Kasumi-1 (cell line): ENCODE results near the gene PRAME.
"Not testable (repeated sequence)": the region's sequence is repeated elsewhere in the genome, so short reads cannot be mapped to it uniquely, and the experiment has no call there.

Source experiments
- DNase-seq, 2 experiments: peaks; one replicate each; lab custom pipeline; 2025; lab: John Stamatoyannopoulos, UW

The PRAME gene

DNA sequence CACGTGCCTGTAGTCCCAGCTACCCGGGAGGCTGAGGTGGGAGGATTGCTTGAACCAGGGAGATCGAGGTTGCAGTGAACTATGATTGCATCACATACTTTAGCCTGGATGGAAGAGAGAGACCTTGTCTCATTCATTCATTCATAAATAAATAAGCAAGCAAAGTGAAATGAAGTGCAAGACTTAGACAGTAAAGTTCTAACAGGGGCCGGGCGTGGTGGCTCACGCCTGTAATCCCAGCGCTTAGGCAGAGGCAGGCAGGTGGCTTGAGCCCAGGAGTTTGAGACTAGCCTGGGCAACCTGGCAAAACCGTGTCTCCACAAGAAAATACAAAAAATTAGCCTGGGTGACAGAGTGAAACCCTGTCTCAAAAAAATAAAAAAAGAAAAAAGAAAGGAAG lies 37.4 kb downstream of the PRAME start:
- no peak for DNase-seq

DNA sequence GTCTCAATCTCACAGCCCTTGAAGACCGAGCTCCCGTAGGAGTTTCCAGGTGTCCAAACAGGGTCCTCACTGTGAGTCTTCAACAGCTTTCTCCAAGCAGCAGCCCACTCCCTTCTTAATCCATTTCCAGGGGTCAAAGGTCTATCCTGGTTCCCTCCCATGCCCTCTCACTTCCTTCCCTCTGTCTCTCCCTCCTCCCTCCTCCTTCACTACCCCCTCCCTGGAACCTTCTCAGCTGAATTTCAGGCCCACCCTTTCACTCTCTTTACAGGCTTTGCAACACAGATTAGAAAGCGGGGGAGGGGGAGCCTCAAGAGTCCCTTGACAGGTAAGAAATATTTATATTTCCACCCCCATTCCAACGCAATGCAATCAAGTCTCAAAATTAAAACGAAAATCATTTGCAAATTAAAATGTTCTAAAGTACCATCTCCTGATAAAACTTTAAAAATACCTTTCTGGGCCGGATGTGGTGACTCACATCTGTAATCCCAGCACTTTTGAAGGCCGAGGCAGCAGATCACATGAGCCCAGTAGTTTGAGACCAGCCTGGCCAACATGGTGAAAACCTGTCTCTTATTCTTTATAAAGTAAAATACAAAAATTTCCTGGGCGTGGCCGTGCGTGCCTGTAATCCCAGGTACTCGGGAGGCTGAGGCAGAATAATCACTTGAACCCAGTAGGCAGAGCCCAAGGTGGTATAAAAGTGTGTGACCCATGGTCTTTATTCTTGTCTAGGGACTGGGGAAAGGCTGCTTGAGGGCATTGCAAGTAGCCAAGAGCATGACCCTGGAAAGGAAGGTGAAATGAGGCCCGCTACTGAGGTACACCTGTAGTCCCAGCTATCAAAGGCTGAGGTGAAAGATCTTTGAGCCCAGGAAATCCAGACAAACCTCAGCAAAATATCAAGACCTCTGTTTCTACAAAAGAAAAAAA lies 38.1 kb downstream of the PRAME start:
- DNase-seq: no peak

DNA sequence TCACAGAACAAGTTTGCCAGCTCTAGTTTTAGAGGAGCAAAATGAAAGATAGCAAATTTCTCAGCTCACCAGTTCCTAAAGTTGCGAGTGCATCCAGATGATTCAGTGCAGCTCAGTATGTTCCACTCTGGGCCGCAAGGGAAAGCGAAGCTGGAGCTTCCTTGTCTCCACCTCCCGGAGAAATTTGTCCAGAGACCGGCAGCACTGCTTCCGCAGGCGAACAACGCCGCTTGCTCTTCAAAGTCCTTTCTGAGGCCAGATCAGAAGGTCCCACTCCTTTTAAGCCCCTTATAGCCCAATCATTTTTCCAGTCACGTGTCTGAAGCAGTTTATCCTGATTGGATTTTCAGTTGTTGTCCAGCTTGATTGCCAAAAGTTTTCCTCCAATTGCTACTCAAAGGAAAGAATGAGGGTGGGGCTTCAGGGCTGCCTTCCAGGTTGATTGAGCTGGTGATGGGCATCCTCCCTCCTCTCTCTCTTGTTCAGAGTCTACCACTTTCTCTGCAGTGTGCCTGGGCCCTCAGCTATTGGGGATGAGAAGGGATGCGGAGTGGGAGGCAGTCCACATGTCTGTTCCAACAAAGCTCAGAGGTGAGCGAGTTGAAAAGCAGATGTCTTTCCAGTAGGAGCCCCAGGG lies 38.9 kb downstream of the PRAME start, which contains the start of gene ZNF280A:
Gene ZNF280A (minus strand): TSS at position 251 of the 637 bp plus-strand sequence. CDS start 4,640 bp downstream, outside the sequence.
- no peak for DNase-seq

DNA sequence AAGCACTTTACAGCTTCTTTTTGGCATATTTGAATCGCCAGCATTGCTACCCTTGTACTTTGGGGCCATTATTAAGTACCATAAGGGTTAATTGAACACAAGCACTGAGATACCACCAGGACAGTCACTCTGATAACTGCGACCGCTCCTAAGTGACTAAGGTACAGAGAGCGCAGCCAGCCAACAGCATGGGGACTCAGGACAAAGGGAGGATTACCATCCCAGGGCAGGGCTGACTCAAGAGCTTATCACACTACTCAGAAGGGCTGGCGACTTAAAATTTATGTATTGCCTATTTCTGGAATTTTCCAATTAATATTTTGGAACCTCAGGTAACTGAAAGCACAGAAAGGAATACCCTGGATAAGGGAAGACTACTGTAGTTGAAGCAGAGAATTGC lies 39.5 kb downstream of the PRAME start:
- no peak for DNase-seq

DNA sequence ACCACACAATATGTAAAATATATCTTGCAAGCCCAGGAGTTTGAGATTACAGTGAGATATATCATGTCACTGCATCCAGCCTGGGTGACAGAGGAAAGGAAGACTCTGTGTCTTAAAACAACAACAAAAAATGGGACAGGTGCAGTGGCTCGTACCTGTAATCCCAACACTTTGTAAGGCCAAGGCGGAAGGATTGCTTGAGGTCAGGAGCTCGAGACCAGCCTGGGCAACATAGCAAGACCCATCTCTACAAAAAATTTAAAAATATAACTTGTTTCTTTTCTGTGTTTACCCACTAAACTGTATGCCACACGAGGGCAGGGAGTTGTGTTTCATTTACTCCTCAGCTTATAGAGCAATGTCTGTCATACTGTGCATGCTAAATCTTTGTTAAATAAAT lies 42.1 kb downstream of the PRAME start:
- DNase-seq: no peak

DNA sequence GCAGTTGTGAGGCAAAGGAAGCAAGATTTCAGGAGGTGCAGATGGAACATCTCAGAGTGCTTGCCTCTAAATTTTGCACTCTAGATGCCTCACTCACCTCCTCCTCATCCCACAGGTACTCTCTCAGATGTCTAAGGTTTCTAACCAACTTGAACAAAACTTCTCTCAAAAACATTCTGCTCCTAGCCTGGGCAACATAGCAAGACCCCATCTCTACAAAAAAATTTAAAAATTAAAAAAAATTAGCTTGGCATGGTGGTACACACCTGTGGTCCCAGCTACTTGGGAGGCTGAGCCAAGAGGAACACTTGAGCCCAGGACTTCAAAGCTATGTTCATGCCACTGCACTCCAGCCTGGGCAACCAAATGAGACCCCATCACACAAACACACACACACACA lies 43.2 kb downstream of the PRAME start:
- no peak for DNase-seq

DNA sequence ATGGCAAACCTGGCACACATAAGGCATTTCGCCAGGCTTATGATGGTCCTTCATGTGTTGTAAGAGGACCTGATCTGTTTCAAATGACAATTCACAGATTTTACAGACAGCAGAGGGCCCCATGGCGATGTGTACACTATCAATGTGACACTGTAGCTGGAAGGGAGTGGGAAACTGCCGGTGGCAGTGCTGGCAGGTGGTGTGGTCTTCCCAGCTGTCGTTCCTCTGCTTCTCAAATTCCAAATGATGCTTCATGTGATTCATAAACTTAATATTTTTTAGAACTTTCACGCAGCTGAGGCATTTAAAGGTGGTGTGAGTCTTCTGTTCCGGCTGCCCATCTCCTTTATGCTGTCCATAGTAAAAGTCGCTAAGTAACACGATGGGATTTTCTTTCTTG lies 44.6 kb downstream of the PRAME start:
- DNase-seq: not testable (repeated sequence)

DNA sequence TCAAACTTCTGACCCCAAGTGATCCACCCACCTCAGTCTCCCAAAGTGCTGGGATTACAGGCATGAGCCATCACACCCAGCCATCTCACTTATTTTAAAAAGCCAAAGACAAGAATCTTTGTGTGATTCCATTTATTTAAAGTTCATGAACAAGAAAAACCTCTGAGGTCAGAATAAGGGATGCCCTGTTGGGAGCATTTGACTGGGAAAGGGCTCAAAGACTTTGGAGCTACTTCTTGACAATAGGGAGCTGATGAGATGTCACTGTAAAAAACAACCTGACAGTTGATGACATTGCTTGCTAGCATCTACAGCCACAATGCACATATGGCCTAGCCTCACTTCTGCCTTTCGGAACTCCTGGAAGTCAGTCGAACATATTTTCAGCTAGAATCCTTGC lies 45.4 kb downstream of the PRAME start:
- DNase-seq: no peak

DNA sequence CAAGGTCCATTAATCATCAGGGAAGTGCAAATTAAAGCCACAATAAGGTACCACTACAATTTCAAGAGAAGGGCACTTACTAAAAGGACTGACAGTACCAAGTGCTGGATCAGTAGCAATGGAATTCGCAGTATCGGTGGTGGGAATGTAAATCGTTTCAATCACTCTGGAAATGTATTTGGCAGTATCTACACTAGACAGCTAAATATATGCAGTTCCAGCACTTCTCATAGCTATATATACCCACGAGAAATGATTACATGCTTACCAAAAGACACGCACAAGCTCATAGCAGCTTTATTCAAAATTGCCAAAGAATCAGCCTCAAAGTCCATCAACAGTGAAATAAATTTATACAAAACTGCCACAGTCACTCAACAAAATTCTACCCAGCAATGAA lies 46.1 kb downstream of the PRAME start:
- no peak for DNase-seq

DNA sequence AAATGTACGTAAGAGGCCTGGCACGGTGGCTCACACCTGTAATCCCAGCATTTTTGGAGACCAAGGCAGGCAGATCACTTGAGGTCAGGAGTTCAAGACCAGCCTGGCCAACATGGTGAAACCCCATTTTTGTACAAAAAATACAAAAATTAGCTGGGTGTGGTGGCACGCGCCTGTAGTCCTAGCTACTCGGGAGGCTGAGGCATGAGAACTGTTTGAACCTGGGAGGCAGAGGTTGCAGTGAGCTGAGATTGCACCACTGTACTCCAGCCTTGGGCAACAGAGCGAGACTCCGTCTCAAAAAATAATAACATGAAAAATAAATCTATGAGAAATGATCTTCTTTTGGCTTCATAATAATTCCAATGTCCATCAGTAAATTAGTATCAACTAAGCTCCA lies 48.2 kb downstream of the PRAME start:
- not testable (repeated sequence) for DNase-seq

DNA sequence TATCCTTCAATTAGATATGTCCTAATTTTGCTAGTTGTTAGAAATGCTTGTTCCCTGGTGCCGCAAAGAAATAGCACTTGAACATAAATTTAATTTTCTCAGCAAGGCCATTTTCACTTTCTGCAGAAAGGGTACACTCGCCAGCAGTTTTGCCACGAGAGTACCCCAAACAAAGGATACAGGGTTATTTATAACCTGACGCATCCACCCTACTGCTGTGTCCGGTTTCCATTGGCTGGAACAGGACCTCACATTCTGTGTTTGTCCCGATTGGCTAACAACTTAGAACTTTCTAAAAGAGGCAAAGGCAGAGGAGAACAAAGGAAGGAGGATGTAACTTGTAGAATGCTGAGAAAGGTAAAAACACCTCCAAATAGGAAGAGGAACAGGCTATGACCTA lies 49.2 kb downstream of the PRAME start:
- not testable (repeated sequence) for DNase-seq

DNA sequence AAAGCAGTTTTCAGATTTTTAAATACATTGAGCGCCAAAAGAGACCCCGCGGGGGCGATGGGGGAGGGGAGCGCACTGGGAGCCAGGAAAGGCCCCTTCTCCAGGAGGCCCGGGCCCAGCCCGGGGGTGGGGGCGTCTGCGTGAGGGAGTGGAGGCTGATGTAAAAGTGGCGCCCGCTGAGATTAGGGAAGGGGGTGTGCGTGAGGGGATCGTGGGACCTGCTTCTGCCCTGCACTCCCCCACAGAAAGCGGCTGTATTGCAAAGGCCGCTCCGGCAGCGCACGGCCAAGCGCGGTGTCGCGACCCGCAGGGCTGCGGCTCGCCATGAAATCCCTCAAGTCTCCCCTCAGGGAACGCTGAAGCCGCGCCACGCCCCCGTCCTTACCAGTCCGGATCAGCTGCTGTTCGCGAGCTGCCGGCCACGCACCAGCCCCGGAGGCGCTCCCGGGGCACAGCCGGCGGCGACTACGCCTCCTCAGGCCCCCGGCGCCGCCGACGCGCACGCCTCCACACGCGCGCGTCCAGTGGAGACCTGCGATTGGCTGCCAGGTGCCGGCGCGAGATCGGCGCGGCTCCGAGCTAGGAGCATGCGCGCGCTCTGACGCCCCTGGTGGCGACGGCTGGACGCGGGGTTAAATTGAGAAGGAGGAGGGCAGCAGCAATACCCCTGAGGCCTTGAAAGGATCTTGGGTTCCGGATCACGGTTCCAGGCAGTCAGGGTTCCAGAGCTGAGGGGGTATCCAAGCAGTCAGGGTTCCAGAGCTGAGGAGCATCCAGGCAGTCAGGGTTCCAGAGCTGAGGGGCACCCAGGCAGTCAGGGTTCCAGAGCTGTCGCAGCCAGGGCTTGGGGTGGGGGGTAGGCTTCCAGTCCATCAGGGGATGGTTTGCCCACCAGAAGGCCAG lies 50.5 kb downstream of the PRAME start, which contains the start of gene ZNF280B:
Gene ZNF280B (minus strand): TSS at position 469 of the 903 bp plus-strand sequence. CDS start 19,344 bp downstream, outside the sequence.
- peak; percentile 81 to 91 for DNase-seq

DNA sequence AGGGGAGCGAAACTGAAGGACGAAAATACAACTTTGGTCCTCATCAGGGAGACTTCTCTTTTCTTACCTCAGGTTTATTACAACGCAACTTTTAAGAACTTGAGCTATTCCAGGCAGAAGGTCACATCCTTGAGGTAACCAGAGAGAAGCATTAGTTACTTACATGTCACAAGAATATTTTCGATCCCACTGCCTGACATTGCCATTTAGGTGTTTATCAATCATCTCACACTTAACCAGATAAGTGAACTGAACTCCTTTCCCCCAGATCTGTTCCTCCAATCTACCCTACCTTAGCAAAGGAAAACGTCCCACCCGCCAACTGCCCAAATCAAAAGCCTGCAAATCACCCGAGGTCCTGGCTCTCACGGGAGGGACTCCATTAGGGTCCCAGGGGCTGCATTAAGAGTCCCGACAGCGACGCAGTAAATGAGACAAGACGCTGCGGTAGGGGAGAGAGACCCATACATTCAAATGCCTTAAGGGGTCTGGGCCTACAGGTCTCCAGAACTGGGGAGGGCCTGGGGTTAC lies 51.3 kb downstream of the PRAME start:
- peak in 1 of 2 experiments; percentile 7 for DNase-seq

DNA sequence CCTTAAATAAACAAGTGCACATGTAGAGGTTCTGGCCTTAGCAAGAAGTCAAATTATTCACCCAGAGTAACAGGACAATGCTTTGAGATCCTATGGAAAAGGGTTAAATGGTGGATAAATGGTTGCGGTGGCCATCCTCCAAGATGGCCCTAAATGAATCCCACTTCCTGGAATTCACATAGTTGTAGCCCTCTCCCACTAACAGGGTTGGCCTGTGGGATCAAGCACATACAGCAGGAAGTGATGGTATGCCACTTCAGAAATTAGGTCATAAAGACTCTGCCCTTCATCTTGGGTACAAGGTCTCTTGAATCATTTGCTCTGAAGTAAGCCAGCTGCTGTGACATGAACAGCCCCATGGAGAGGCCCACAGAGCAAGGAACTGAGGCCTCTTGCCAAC lies 52.3 kb downstream of the PRAME start:
- no peak for DNase-seq

DNA sequence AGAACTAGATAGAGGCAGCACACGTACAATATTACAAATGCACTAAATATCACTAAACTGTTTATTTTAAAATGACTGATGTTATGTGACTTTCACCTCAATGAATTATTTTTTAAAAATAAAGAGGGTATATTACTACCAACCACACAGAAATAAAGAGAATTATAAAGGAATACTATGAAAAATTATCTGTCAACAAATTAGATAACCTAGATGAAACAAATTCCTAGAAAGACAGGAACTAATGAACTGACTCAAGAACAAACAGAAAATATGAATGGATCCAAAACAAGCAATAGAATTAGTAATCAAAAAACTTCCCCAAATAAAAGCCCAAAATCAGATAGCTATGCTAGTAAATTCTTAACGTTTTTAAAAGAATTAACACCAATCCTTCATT lies 60.8 kb downstream of the PRAME start:
- no peak for DNase-seq
